Neutrophil (primary cell): ENCODE results near the gene IFRD1.
"Not testable (repeated sequence)": the region's sequence is repeated elsewhere in the genome, so short reads cannot be mapped to it uniquely, and the experiment has no call there.

Source experiments
- H3K27ac ChIP-seq: fragments of 200-600 bp; sonication (generic); 2 replicates; pipeline ENCODE4 v1.5.1; 2016; ENCODE audit warnings: mild to moderate bottlenecking, moderate library complexity
- H3K27me3 ChIP-seq: fragments of 200-600 bp; sonication (generic); 2 replicates; pipeline ENCODE4 v1.6.0; 2016; ENCODE audit warnings: mild to moderate bottlenecking
- H3K36me3 ChIP-seq: fragments of 200-600 bp; sonication (generic); 2 replicates; pipeline ENCODE4 v1.5.1; 2017
- H3K4me1 ChIP-seq, 2 experiments: fragments of 200-600 bp in 1 of 2; sonication (generic) in 1 of 2; 1 replicate in 1 of 2; 2 replicates in 1 of 2; pipeline versions ENCODE4 v1.5.1 to v1.6.1; 2013 to 2016; ENCODE audit warnings: low read depth in 1 of 2, low read length in 1 of 2, mild to moderate bottlenecking in 1 of 2, moderate library complexity in 1 of 2; ENCODE audit not compliant: control insufficient read depth in 1 of 2, insufficient read depth in 1 of 2
- H3K4me3 ChIP-seq, 2 experiments: fragments of 200-600 bp in 1 of 2; sonication (generic) in 1 of 2; 1 replicate in 1 of 2; 2 replicates in 1 of 2; pipeline ENCODE4 v1.5.1; 2013 to 2016; ENCODE audit warnings: low read depth in 1 of 2, low read length in 1 of 2, mild to moderate bottlenecking in 1 of 2, moderate library complexity in 1 of 2
- H3K9me3 ChIP-seq: fragments of 200-600 bp; sonication (generic); 2 replicates; pipeline ENCODE4 v1.5.1; 2016
- CTCF ChIP-seq: fragments of 200-600 bp; sonication (generic); IDR thresholded peaks from 2 replicates; pipeline ENCODE4 v1.5.1; 2016; ENCODE audit warnings: antibody characterized with exemption

Gene IFRD1

DNA sequence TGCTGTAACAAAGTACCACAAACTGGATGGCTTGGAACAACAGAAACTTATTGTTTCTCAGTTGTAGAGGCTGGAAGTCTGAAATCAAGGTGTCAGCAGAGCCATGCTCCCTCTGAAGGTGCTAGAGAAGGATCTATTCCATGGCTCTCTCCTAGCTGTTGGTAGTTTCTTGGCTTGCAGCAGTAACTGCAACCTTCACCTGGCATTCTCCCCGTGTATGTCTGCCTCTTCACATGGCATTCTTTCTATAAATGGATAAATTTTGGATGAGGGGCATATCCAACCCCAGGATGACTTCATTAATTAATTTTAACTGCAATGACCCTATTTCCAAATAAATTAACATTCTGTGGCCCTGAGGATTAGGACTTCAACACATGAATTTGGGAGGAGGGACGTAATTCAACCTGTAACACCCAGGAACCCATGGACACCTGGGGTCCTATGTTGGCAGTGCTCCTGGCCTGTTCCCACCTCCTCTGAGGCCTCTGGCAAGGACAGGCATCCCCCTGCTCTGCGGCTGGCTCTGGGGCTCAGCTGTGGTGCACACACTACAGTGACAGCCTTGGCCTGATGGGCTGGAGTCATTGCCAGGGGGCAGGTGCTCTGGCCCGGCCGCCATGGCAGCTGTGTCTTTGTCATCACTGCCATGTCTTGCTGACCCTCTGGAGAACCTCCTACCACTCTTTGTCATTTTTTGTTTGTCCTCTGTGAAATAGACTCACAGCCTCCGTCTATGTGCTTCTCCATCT, 61.4 kb downstream of the IFRD1 start:
- Histone ChIP-seq H3K4me1 (no peaks in the 10 kb centered on the region), H3K9me3 (no peaks in the 10 kb centered on the region), H3K36me3 (no peaks in the 10 kb centered on the region), H3K27ac (no peak overlapping the region), H3K27me3 (no peaks in the 10 kb centered on the region), H3K4me3 (no peak overlapping the region)
- TF ChIP-seq CTCF, result no peak

DNA sequence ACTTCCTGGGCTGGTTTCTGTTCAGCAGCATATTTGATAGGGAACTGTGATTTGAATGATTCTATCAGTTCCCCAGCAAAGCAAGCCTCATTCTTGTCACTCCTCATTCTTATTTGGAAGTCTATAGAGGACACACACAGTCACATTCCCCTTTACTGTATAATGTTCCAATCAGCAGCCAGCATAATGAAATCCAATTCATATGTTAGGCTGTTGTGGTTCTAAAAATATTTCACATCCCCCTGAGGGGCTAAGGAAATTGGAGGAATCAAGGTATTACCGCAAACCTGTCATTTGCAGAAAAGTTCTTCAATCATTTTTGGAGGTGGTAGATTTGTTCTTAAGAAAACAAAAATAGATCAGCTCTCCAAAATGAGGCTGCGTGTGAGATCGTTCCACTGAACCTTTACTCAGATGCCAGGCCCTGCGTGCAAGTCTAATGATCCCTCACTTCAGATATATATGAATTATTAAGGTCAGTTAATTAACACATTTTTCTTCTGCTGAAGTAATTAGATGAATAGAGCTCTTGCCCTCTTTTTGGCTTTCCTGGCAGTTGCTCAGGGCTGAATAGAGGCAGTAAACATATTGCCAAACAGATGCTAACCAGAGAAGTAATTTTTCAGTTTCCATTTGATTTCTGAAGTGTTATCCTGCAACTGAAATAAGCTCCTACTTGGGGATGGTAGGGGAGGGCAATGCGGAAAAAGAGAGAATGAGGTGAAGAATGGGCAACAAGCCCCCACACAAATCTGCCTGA, 62.4 kb downstream of the IFRD1 start:
- Histone ChIP-seq H3K4me1 (no peaks in the 10 kb centered on the region), H3K36me3 (no peaks in the 10 kb centered on the region), H3K4me3 (no peak overlapping the region), H3K27me3 (no peaks in the 10 kb centered on the region), H3K27ac (no peak overlapping the region), H3K9me3 (no peaks in the 10 kb centered on the region)
- no peak for TF ChIP-seq CTCF

- Histone ChIP-seq H3K27ac (no peak overlapping the region), H3K4me3 (no peak overlapping the region), H3K27me3 (no peaks in the 10 kb centered on the region), H3K4me1 (no peaks in the 10 kb centered on the region), H3K36me3 (no peaks in the 10 kb centered on the region), H3K9me3 (no peaks in the 10 kb centered on the region)
- no peak for TF ChIP-seq CTCF
These were observed 65.7 kb downstream of the IFRD1 start for GRCh38 chr7:112515989-112516388.

- not testable (repeated sequence) for H3K27me3 ChIP-seq, H3K27ac ChIP-seq, H3K4me3 ChIP-seq, H3K4me1 ChIP-seq, H3K36me3 ChIP-seq, H3K9me3 ChIP-seq
These were observed 66.2 kb downstream of the IFRD1 start for GRCh38 chr7:112516418-112516817.

DNA sequence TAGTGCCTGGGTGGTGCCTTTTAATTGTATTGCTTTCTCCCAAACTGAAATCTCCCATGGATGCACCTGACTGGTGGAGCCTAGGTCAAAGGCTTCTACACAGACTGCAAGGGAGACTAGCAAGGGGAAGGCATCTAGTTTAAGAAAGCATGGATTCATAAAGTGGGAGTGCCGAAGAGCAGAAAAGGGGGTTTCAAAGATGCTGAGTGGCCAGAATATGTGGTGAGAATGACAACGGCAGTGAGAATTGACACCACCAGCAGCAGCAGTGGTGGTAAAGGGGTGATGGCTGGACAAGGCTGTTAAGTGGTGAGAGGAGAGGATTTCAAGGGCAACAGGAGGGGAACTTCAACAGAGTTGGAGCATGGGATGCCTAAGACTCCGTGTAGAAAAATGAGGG, 67.2 kb downstream of the IFRD1 start:
- Histone ChIP-seq H3K4me1 (no peaks in the 10 kb centered on the region), H3K9me3 (no peaks in the 10 kb centered on the region), H3K27ac (no peak overlapping the region), H3K27me3 (peaks cover 7% of the 10 kb centered on the region), H3K4me3 (no peak overlapping the region), H3K36me3 (no peaks in the 10 kb centered on the region)
- no peak for TF ChIP-seq CTCF

- Histone ChIP-seq H3K27ac (no peak overlapping the region), H3K9me3 (no peaks in the 10 kb centered on the region), H3K27me3 (peaks cover 23% of the 10 kb centered on the region), H3K36me3 (no peaks in the 10 kb centered on the region), H3K4me1 (no peaks in the 10 kb centered on the region), H3K4me3 (no peak overlapping the region)
- no peak for TF ChIP-seq CTCF
These were observed 70.5 kb downstream of the IFRD1 start for GRCh38 chr7:112520787-112521186.
